ENCODE measurements around the gene YIPF5.

Gene YIPF5

DNA sequence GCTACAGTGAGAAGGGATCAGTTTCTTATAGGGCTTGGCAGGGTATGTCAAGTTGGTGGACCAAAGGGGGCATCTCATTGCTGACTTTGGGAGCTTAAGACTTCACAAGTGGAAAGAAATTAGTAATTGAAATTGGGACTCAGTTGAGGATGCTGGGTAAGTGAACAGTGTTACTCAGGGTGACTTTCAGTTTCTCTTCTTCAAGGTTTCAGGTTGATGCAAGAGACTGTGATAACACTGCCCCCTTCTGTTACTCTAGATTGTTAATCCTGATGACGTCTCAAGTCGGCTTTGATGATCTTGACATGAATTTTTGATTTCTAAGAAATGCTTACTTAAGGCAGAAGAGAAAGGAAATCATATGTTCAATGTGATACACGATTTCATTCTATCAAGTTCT lies 21.5 kb upstream of the YIPF5 start:
- Mint-ChIP-seq H3K27me3 (ENCODE audit: low read depth) (no peaks in the 10 kb centered on the region), H3K27ac (no peak overlapping the region), H3K4me3 (no peak overlapping the region), H3K9me3 (no peaks in the 10 kb centered on the region), H3K36me3 (ENCODE audit: low read depth) (no peaks in the 10 kb centered on the region), H3K4me1 (peaks cover 28% of the 10 kb centered on the region)
- TF ChIP-seq, protein P1, sequence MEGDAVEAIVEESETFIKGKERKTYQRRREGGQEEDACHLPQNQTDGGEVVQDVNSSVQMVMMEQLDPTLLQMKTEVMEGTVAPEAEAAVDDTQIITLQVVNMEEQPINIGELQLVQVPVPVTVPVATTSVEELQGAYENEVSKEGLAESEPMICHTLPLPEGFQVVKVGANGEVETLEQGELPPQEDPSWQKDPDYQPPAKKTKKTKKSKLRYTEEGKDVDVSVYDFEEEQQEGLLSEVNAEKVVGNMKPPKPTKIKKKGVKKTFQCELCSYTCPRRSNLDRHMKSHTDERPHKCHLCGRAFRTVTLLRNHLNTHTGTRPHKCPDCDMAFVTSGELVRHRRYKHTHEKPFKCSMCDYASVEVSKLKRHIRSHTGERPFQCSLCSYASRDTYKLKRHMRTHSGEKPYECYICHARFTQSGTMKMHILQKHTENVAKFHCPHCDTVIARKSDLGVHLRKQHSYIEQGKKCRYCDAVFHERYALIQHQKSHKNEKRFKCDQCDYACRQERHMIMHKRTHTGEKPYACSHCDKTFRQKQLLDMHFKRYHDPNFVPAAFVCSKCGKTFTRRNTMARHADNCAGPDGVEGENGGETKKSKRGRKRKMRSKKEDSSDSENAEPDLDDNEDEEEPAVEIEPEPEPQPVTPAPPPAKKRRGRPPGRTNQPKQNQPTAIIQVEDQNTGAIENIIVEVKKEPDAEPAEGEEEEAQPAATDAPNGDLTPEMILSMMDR (IDR thresholded peaks at IDR 0.05; ENCODE audit: unreplicated experiment in 3 of 3) = peak; percentile 22 to 44 (median 28)

DNA sequence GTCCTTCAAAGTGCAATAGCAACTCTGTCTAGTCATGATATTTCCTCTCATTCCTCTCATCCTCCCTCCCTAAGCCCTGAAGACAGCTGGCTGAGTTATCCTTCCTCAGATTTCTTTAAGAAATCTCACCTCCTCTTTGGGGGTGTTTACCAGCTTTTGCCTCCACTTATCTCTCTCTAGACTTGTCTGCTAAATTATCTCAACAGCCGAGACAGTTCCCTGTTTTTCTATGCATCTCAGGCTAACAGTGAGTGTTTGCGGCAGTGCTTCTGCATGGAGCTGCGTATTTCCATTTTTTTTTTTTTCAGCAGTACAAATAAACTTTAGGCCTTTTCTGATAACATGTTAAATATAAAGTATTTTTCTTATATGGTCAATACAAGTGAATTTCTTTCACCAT lies 21.1 kb upstream of the YIPF5 start:
- Mint-ChIP-seq H3K36me3 (ENCODE audit: low read depth) (no peaks in the 10 kb centered on the region), H3K4me3 (no peak overlapping the region), H3K27me3 (ENCODE audit: low read depth) (no peaks in the 10 kb centered on the region), H3K4me1 (peaks cover 29% of the 10 kb centered on the region), H3K27ac (peak overlapping the region in 1 of 3 experiments; percentile 3), H3K9me3 (no peaks in the 10 kb centered on the region)
- TF ChIP-seq, protein P1 (IDR thresholded peaks at IDR 0.05; ENCODE audit: unreplicated experiment in 3 of 3) = no peak

DNA sequence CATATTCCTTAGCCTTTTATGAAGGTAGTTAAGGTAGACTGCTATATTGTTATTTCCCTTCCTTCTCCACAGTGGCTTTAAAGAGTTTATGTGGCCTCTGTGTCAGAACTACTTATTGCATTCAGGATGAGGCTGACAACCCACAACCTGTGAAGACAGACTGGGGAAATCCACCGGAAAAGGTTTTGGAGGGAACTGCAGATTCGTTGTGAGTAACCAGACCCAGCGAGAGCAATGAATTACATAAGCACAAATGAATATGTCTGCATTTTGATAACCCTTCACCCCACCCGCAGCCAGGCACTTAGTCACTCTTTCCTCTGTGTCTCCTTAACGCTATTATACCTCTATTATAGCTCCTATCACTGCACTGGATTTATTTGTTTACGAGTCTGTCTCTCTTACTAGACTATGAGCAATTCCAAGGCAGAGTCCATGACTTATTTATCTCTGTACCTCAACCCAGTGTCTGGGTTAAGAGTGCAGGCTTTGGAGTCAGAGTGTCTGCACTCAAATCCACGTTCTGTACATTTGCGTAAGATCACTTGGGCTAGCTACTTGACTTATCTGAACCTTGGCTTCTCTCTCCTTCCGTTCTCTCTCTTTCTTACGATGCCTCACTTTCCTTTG lies 19.5 kb upstream of the YIPF5 start:
- Mint-ChIP-seq H3K4me1 (peaks cover 29% of the 10 kb centered on the region), H3K27me3 (ENCODE audit: low read depth) (no peaks in the 10 kb centered on the region), H3K4me3 (no peak overlapping the region), H3K9me3 (no peaks in the 10 kb centered on the region), H3K36me3 (ENCODE audit: low read depth) (no peaks in the 10 kb centered on the region), H3K27ac (peak overlapping the region; percentile 22 to 70 (median 53))
- TF ChIP-seq, protein P1 (IDR thresholded peaks at IDR 0.05; ENCODE audit: unreplicated experiment in 3 of 3) = no peak

DNA sequence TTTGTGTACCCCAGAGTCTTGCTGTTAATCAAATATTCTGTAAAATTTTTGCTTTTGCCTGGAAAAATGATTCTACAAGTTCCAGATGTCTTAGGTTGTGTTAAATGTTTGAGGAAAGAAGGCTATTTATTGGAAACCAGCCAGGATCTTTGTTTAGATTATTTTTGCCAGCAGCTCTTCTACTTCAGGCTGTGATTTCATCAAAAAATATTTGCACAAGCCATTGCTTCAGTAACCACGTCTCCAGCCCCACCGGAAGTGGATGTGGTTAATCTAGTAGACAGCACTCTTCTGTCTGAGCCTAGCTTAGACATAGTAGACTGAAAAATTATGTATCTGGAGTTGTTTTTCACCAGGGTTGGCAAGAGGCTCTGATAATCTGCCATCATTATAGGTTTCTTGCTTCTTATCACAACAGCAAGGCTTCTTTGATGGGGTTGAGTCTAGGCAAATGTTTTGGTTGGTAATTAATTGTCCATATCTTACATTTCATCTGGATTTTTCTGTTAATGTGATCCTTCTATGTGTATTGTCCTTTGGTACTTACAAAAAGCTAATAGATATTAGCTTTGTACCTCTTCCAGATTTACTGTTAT lies 17.3 kb upstream of the YIPF5 start:
- peaks cover 29% of the 10 kb centered on the region for H3K4me1 Mint-ChIP-seq
- TF ChIP-seq, protein P1 (IDR thresholded peaks at IDR 0.05; ENCODE audit: unreplicated experiment in 3 of 3) = no peak
- no peaks in the 10 kb centered on the region for H3K36me3 Mint-ChIP-seq (ENCODE audit: low read depth)
- H3K9me3 Mint-ChIP-seq = no peaks in the 10 kb centered on the region
- peak overlapping the region; percentile 79 to 87 (median 81) for H3K27ac Mint-ChIP-seq
- no peaks in the 10 kb centered on the region for H3K27me3 Mint-ChIP-seq (ENCODE audit: low read depth)
- H3K4me3 Mint-ChIP-seq = no peak overlapping the region

DNA sequence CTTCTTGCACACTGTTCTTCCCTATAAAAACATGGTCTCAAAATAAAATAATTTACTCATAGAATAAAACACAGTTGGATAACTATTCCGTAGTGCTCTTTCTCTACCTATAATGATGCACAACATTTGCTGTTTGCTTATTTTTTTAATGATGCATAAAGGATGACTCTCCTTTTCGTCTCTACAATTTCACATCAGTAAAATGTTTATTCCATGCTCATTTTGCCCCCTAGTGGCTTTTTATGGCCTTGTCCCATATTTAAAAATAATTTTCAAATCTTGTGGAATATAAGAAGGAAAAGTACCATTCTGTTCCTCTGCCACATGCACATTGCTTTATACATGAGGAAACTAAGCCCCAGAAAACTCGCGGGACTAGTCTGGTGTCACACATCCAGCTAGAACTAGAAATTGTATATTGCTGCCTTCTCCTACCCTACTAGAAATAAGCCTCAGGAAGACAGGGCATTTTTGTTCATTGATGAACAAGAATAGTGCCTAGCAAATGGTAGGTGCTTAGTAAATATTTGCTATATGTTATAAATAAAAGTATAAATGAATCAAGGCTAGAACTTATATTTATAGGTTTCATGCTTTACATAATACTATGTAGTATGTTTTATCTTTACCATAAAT lies 12.9 kb upstream of the YIPF5 start:
- Mint-ChIP-seq H3K27ac (peak overlapping the region in 1 of 3 experiments; percentile 44), H3K9me3 (no peaks in the 10 kb centered on the region), H3K4me3 (no peak overlapping the region), H3K27me3 (ENCODE audit: low read depth) (no peaks in the 10 kb centered on the region), H3K4me1 (peaks cover 14% of the 10 kb centered on the region), H3K36me3 (ENCODE audit: low read depth) (no peaks in the 10 kb centered on the region)
- TF ChIP-seq, protein P1 (IDR thresholded peaks at IDR 0.05; ENCODE audit: unreplicated experiment in 3 of 3) = peak; percentile 60 to 72 (median 67)

Measured in nephron (organoid).